Measurements from ENCODE around the gene CTNND2.

Gene CTNND2

DNA sequence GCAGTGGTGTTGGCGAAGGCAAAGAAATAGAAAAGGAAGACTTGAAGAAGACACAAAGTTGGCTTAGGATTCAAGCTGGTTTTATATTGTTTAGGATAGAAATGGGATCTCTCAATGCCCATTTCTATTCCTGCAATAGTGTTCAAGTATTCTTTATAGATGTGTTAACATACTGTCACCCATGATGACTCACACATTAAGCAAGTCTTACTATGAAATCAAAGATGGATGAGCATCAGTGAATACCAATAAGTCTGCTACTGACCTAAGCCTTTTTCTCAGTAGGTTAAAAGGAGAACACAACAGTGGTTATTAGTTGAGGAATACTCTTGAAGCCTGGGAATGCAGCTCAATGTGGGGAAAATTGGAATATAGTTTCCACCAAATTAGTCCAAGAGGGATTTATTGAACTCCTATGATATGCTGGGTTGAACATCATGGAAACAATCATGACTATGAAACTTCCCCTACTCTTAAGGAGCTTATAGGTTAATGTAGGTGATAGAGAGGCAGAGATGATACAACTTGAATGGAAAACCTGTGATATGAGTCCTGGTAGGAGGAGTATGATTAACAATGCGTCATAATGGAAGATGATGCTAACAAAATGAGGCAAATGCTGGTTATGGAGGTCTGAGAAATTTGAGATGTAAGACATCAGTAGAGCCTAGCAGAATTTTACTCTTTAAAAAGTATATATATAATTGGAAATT is 726.1 kb downstream of the CTNND2 start:
- no peak for DNase-seq (ENCODE audit: low read depth, low spot score)
- H3K4me1 ChIP-seq (ENCODE audit: control insufficient read depth, insufficient read depth, low read length): peaks cover 2% of the 10 kb centered on the region; the same call in 1 of the 2 replicates
- H3K27ac ChIP-seq (ENCODE audit: low read length): no peak overlapping the region
- H3K36me3 ChIP-seq (ENCODE audit: control insufficient read depth, insufficient read depth, low read length): no peaks in the 10 kb centered on the region
- no peak overlapping the region for H3K4me3 ChIP-seq (ENCODE audit: low read length)
- no peaks in the 10 kb centered on the region for H3K27me3 ChIP-seq (ENCODE audit: control insufficient read depth, insufficient read depth, low read length)
- H3K9me3 ChIP-seq (ENCODE audit: control insufficient read depth, insufficient read depth, low read length): no peaks in the 10 kb centered on the region
- no CpG with 5 or more reads among the region's 2 CpGs for WGBS (ENCODE audit: insufficient coverage, insufficient read length)

DNA sequence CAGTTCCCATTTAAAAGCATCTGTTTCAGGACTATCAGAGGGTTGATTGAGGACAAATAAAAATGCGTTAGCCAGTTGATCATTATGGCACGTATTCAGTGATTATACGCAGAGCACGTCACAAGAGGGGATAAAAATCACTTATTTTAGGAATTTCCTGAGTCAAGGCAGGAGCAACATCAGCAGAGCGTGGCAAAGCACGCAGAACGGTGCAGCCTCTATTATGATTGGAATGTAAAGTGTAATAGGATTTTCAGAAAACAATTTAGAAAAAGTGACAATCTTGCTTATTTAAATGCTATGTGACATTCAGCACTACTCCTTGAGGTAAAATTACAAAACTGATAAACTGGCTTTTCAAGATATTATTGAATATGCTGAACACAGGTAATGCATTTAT is 729.7 kb downstream of the CTNND2 start:
- no peak overlapping the region for H3K27ac ChIP-seq (ENCODE audit: low read length)
- no peaks in the 10 kb centered on the region for H3K9me3 ChIP-seq (ENCODE audit: control insufficient read depth, insufficient read depth, low read length)
- WGBS (ENCODE audit: insufficient coverage, insufficient read length): no CpG with 5 or more reads among the region's 7 CpGs
- no peak for DNase-seq (ENCODE audit: low read depth, low spot score)
- no peak overlapping the region for H3K4me3 ChIP-seq (ENCODE audit: low read length)
- peaks cover 2% of the 10 kb centered on the region; the same call in 1 of the 2 replicates for H3K4me1 ChIP-seq (ENCODE audit: control insufficient read depth, insufficient read depth, low read length)
- no peaks in the 10 kb centered on the region for H3K36me3 ChIP-seq (ENCODE audit: control insufficient read depth, insufficient read depth, low read length)
- no peaks in the 10 kb centered on the region for H3K27me3 ChIP-seq (ENCODE audit: control insufficient read depth, insufficient read depth, low read length)

DNA sequence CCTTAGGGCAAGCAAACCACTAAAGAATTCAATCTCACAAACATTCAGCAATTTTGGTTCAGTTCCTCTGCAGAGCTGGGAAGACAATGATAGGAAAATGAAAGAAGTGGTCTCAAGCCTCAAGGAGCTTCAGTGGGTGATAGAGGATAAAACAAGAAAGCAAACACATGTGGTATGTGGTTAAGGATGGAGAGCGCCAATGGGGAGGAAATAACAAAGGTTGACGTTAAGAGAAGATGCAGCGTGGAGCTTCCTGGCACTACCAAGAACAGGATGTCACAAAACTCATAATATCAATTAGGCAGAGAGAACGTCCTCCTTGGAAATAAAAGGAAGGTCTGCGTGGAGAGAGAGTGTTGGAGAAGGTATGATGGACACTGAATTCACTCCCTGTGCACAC is 731.8 kb downstream of the CTNND2 start:
- Histone ChIP-seq H3K36me3 (ENCODE audit: control insufficient read depth, insufficient read depth, low read length) (no peaks in the 10 kb centered on the region), H3K9me3 (ENCODE audit: control insufficient read depth, insufficient read depth, low read length) (no peaks in the 10 kb centered on the region), H3K27ac (ENCODE audit: low read length) (no peak overlapping the region), H3K27me3 (ENCODE audit: control insufficient read depth, insufficient read depth, low read length) (no peaks in the 10 kb centered on the region), H3K4me1 (ENCODE audit: control insufficient read depth, insufficient read depth, low read length) (peaks cover 2% of the 10 kb centered on the region; the same call in 1 of the 2 replicates), H3K4me3 (ENCODE audit: low read length) (no peak overlapping the region)
- DNase-seq (ENCODE audit: low read depth, low spot score): no peak
- no CpG with 5 or more reads among the region's 5 CpGs for WGBS (ENCODE audit: insufficient coverage, insufficient read length)

DNA sequence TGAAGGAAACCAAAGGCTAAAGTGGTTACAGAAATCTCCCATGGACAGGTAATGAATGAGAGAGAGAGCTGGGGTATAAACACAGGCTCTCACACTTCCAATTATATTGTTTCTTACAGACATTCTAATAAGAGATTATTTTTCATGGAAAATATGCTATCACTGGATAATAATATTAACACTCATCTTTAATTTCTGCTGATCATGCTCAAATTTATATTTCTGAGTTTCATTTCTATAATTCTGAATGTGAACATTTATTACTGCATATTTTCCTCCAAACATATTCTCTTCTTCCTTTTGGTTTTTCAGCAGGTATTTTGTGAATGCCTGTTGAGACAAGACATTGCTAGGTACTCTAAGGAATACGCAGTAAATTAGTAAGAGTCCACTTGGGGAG is 733.0 kb downstream of the CTNND2 start:
- WGBS (ENCODE audit: insufficient coverage, insufficient read length): no CpG with 5 or more reads among the region's 1 CpG
- no peaks in the 10 kb centered on the region for H3K27me3 ChIP-seq (ENCODE audit: control insufficient read depth, insufficient read depth, low read length)
- no peak for DNase-seq (ENCODE audit: low read depth, low spot score)
- no peaks in the 10 kb centered on the region for H3K9me3 ChIP-seq (ENCODE audit: control insufficient read depth, insufficient read depth, low read length)
- peaks cover 2% of the 10 kb centered on the region; the same call in 1 of the 2 replicates for H3K4me1 ChIP-seq (ENCODE audit: control insufficient read depth, insufficient read depth, low read length)
- no peak overlapping the region for H3K4me3 ChIP-seq (ENCODE audit: low read length)
- H3K36me3 ChIP-seq (ENCODE audit: control insufficient read depth, insufficient read depth, low read length): no peaks in the 10 kb centered on the region
- no peak overlapping the region for H3K27ac ChIP-seq (ENCODE audit: low read length)

DNA sequence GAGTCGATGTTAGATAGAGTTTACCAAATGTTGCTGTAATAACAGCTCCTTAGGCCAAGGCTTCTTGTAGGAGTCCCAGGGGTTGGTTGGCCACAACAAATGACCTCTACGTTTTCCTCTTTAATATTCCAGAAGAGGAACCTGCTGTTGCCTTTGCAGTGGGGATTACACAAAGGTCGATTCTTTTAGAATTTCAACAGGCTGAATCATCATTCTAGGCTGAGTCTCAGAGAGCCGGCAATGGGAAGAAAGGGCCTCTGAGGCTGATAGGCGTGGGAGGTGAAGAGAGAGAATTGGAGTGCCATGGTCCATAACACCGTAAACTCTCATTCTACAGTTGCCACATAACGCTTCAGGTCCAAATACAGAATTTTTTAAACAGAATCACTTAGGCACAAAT is 737.3 kb downstream of the CTNND2 start:
- no CpG with 5 or more reads among the region's 7 CpGs for WGBS (ENCODE audit: insufficient coverage, insufficient read length)

DNA sequence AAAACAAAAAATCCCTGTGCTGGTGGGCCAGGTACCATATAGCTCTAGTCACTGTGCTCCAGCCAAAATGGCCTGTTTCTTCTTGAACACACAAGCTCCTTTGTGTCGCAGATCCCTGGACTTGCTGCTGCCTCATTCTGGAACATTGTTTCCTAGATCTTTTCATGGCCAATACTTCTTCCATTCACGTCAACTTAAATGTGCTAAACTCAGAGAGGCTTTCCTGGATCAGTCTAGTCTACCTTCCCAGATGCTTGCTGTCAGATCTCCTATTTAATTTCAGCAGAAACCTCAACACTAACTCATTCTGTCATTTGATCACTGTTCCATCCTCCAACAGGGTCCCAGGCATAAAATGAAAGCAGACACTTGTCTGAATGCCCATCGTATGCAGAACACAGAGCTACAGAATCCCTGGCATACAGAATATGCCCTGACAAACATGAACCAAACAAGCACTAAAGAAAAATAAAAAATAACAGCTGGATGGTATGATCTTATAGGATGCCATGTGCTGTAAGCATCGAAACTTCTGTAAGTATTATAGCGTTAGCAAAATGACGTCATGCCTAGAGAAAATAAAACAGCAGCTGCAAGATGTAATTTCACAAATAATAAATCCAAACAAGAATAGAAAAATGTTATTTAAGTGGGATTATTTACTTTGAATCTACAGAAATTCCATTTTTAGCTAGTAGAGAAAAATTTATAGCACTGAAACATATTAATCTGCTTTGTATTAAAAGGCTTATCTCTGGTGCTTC is 739.5 kb downstream of the CTNND2 start:
- no CpG with 5 or more reads among the region's 6 CpGs for WGBS (ENCODE audit: insufficient coverage, insufficient read length)
- no peaks in the 10 kb centered on the region for H3K36me3 ChIP-seq (ENCODE audit: control insufficient read depth, insufficient read depth, low read length)
- no peaks in the 10 kb centered on the region for H3K27me3 ChIP-seq (ENCODE audit: control insufficient read depth, insufficient read depth, low read length)
- H3K27ac ChIP-seq (ENCODE audit: low read length): no peak overlapping the region
- no peaks in the 10 kb centered on the region for H3K4me1 ChIP-seq (ENCODE audit: control insufficient read depth, insufficient read depth, low read length)
- H3K9me3 ChIP-seq (ENCODE audit: control insufficient read depth, insufficient read depth, low read length): no peaks in the 10 kb centered on the region
- DNase-seq (ENCODE audit: low read depth, low spot score): no peak
- H3K4me3 ChIP-seq (ENCODE audit: low read length): no peak overlapping the region

More for the DNA sequence above, 737.3 kb downstream of the CTNND2 start:
- Histone ChIP-seq H3K36me3 (ENCODE audit: control insufficient read depth, insufficient read depth, low read length) (no peaks in the 10 kb centered on the region), H3K4me1 (ENCODE audit: control insufficient read depth, insufficient read depth, low read length) (no peaks in the 10 kb centered on the region), H3K27me3 (ENCODE audit: control insufficient read depth, insufficient read depth, low read length) (no peaks in the 10 kb centered on the region), H3K9me3 (ENCODE audit: control insufficient read depth, insufficient read depth, low read length) (no peaks in the 10 kb centered on the region), H3K27ac (ENCODE audit: low read length) (no peak overlapping the region), H3K4me3 (ENCODE audit: low read length) (no peak overlapping the region)
- no peak for DNase-seq (ENCODE audit: low read depth, low spot score)

DNA sequence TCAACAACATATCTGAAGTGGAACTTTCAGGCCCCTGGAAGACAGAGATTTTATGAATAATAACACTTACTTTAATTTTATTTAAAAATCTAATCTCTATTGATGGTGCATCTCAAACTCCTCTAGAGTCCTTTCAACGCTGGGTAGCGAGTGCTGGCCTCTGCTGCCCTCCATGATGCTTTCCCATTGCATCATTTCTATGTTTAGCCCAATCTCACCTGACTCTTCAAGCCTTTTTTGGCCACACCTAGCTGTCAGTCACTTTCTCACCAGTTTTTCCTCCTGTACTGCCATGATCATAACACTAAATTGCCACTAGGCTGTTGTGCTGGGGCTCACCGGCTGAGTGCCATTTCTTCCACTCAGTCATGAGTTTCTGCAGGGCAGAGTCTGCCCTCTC is 747.1 kb downstream of the CTNND2 start:
- no CpG with 5 or more reads among the region's 3 CpGs for WGBS (ENCODE audit: insufficient coverage, insufficient read length)
- Histone ChIP-seq H3K4me1 (ENCODE audit: control insufficient read depth, insufficient read depth, low read length) (no peaks in the 10 kb centered on the region), H3K4me3 (ENCODE audit: low read length) (no peak overlapping the region), H3K27me3 (ENCODE audit: control insufficient read depth, insufficient read depth, low read length) (no peaks in the 10 kb centered on the region), H3K27ac (ENCODE audit: low read length) (no peak overlapping the region), H3K36me3 (ENCODE audit: control insufficient read depth, insufficient read depth, low read length) (no peaks in the 10 kb centered on the region), H3K9me3 (ENCODE audit: control insufficient read depth, insufficient read depth, low read length) (no peaks in the 10 kb centered on the region)
- DNase-seq (ENCODE audit: low read depth, low spot score): no peak

DNA sequence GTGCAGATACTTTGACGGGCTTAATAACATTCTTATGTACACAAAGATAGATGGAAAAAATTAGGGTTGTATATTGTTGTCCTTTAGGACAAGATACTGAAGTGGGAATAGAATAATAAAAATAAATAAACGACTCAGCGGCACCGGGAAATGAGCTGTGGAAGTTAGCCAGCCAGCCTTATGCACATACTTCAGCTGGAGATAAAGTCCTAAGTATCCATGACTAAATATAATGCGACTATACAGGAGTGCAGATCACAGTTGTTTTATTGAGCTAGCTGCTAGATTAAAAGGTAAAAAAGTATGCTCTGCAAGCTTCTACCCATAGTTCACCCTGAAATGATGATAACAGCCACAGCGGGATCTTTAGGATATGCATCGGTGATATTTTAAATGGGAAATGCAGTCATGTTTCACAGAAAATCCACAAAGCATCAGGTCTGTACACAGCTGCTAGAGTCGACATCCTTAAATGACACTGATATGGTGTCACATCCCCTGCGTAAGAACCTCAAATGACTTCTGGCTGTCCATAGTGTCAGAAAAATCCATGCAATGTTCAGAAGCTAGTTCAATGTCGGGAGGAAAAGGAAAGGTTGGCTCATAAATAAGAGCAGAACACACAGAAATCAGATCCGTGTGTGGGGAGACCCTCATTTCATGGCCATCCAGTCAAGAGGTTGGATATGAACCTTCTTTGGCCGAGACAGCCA is 750.4 kb downstream of the CTNND2 start:
- no peaks in the 10 kb centered on the region for H3K9me3 ChIP-seq (ENCODE audit: control insufficient read depth, insufficient read depth, low read length)
- H3K27me3 ChIP-seq (ENCODE audit: control insufficient read depth, insufficient read depth, low read length): no peaks in the 10 kb centered on the region
- H3K4me3 ChIP-seq (ENCODE audit: low read length): no peak overlapping the region
- no CpG with 5 or more reads among the region's 12 CpGs for WGBS (ENCODE audit: insufficient coverage, insufficient read length)
- H3K36me3 ChIP-seq (ENCODE audit: control insufficient read depth, insufficient read depth, low read length): no peaks in the 10 kb centered on the region
- no peak for DNase-seq (ENCODE audit: low read depth, low spot score)
- no peak overlapping the region for H3K27ac ChIP-seq (ENCODE audit: low read length)
- no peaks in the 10 kb centered on the region for H3K4me1 ChIP-seq (ENCODE audit: control insufficient read depth, insufficient read depth, low read length)

DNA sequence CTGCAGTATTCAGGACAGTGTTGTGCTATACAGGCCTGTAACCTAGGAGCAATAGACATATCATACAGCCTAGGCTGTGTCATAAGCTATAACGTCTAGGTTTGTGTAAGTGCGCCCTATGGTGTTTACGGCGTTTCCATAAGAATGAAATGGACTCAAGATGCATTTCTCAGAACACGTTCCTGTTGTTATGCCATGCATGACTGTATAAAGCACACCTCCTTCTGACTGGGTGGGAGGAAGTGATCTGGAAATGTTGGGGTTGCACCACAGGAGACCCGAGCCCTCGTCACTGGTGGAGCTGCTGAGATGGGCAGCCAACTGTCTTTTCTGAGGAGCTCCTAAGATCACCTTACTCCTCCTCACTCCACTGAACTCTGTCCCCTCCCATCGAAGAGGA is 751.9 kb downstream of the CTNND2 start:
- no peaks in the 10 kb centered on the region for H3K9me3 ChIP-seq (ENCODE audit: control insufficient read depth, insufficient read depth, low read length)
- H3K36me3 ChIP-seq (ENCODE audit: control insufficient read depth, insufficient read depth, low read length): no peaks in the 10 kb centered on the region
- whole genome bisulfite sequencing (ENCODE audit: insufficient coverage, insufficient read length): no CpG with 5 or more reads among the region's 8 CpGs
- no peak for DNase-seq (ENCODE audit: low read depth, low spot score)
- H3K4me1 ChIP-seq (ENCODE audit: control insufficient read depth, insufficient read depth, low read length): no peaks in the 10 kb centered on the region
- no peaks in the 10 kb centered on the region for H3K27me3 ChIP-seq (ENCODE audit: control insufficient read depth, insufficient read depth, low read length)
- no peak overlapping the region for H3K27ac ChIP-seq (ENCODE audit: low read length)
- no peak overlapping the region for H3K4me3 ChIP-seq (ENCODE audit: low read length)

DNA sequence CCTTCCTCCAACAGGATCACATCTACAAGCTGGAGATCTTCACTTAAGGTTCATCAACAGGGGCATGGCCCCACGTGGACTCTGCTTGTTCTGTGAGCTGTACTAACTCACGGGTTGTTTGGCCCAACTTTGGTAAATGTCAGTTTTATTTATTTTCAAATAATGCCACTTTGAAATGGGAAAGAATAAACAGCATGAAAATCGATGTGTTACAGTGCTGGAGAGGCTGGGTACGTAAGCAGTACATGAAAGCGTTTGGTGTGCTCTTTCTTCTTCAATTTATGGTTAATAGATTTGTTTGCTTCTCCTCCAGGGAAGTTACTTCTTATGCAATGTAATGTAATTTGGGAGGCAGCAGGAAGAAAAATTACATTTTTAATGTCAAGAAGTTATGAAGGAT is 753.3 kb downstream of the CTNND2 start:
- Histone ChIP-seq H3K9me3 (ENCODE audit: control insufficient read depth, insufficient read depth, low read length) (no peaks in the 10 kb centered on the region), H3K36me3 (ENCODE audit: control insufficient read depth, insufficient read depth, low read length) (no peaks in the 10 kb centered on the region), H3K27me3 (ENCODE audit: control insufficient read depth, insufficient read depth, low read length) (no peaks in the 10 kb centered on the region), H3K4me3 (ENCODE audit: low read length) (no peak overlapping the region), H3K27ac (ENCODE audit: low read length) (no peak overlapping the region), H3K4me1 (ENCODE audit: control insufficient read depth, insufficient read depth, low read length) (no peaks in the 10 kb centered on the region)
- WGBS (ENCODE audit: insufficient coverage, insufficient read length): no CpG with 5 or more reads among the region's 5 CpGs
- DNase-seq (ENCODE audit: low read depth, low spot score): no peak
